Measurements from ENCODE around the gene TNS1.

DNA sequence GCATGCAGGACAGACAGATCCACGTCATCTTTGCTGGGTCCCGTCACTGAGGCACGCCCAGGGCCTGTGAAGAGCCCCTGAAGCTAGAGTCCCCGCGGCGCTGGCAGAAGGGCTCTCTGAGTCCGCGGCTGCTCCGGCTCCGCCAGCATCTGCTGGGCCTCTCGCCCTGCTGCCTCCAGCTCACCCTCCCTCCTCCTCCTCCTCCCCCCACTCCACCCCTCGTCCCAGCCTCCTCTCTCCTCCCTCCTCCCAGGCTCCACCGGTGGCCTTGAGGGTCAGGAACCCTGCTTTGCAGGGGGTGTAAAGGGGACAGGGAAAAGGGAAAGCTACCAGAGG lies at the start of gene TNS1:
- TF ChIP-seq YY1 (IDR thresholded peaks at IDR 0.05; ENCODE audit: extremely low read depth, insufficient replicate concordance, low read depth, low read length) (no peak), CTCF (IDR thresholded peaks at IDR 0.05 in 2 of 3, conservative IDR thresholded peaks at IDR 0.05 in 1 of 3; ENCODE audit: borderline replicate concordance in 1 of 3, insufficient read depth in 1 of 3, low read depth in 2 of 3, low read length in 2 of 3) (no peak), ZNF274 (IDR thresholded peaks at IDR 0.05; ENCODE audit: low read depth, low read length) (no peak), SRF (IDR thresholded peaks at IDR 0.05; ENCODE audit: low read depth) (no peak), EZH2 (IDR thresholded peaks at IDR 0.05) (no peak), RAD21 (IDR thresholded peaks at IDR 0.05; ENCODE audit: low read depth) (no peak), SIN3A (IDR thresholded peaks at IDR 0.05; ENCODE audit: low read depth) (no peak), TCF7L2 (IDR thresholded peaks at IDR 0.05; ENCODE audit: borderline replicate concordance, extremely low read depth, insufficient read depth, insufficient read length) (no peak), REST (IDR thresholded peaks at IDR 0.05; ENCODE audit: low read depth) (no peak), ZBTB33 (IDR thresholded peaks at IDR 0.05; ENCODE audit: extremely low read depth, insufficient replicate concordance, low read length) (no peak), POLR2A (IDR thresholded peaks at IDR 0.05; ENCODE audit: borderline replicate concordance, extremely low read depth, insufficient read depth, insufficient read length) (no peak), EZH2phosphoT487 (IDR thresholded peaks at IDR 0.05; ENCODE audit: borderline replicate concordance) (no peak)
- TF ChIP-seq, protein P1, sequence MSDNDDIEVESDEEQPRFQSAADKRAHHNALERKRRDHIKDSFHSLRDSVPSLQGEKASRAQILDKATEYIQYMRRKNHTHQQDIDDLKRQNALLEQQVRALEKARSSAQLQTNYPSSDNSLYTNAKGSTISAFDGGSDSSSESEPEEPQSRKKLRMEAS (IDR thresholded peaks at IDR 0.05), result no peak

Data from HCT116 (cell line).